DND-41 (cell line): ENCODE measurements around the gene ERCC2.

Experiments
- ATAC-seq: fragments of 200-7000 bp; cut with Tn5 transposase; 3 replicates; pipeline ENCODE4 v1.9.1; 2021; ENCODE audit warnings: low read depth; ENCODE audit not compliant: insufficient read depth
- DNase-seq: peaks from one replicate; pipeline ENCODE4 v3.0.0-alpha.2; 2020
- H2AFZ ChIP-seq: 2 replicates; pipeline ENCODE4 v1.6.0; 2012; ENCODE audit warnings: low read depth, low read length
- H3K27ac ChIP-seq: 2 replicates; pipeline ENCODE4 v1.5.1; 2012; ENCODE audit warnings: low read length, inconsistent platforms
- H3K27me3 ChIP-seq: fragments of 200-600 bp; sonication (generic); 2 replicates; pipeline ENCODE4 v1.6.0; 2012; ENCODE audit warnings: low read length, mild to moderate bottlenecking, inconsistent platforms; ENCODE audit not compliant: insufficient read depth, poor library complexity
- H3K36me3 ChIP-seq: 2 replicates; pipeline ENCODE4 v1.5.1; 2012; ENCODE audit warnings: low read length, inconsistent platforms; ENCODE audit not compliant: insufficient read depth
- H3K4me1 ChIP-seq: 2 replicates; pipeline ENCODE4 v1.5.1; 2012; ENCODE audit warnings: mild to moderate bottlenecking, low read length; ENCODE audit not compliant: insufficient read depth
- H3K4me2 ChIP-seq: 2 replicates; pipeline ENCODE4 v1.6.0; 2012; ENCODE audit warnings: mild to moderate bottlenecking, moderate library complexity, low read length, inconsistent platforms; ENCODE audit not compliant: insufficient read depth
- H3K4me3 ChIP-seq, 2 experiments: fragments of 200-600 bp in 1 of 2; shearing (Covaris generic) in 1 of 2; 2 replicates each; pipeline ENCODE4 v1.5.1; 2012 to 2016; ENCODE audit warnings: inconsistent platforms in 2 of 2, low read length in 2 of 2, mild to moderate bottlenecking in 2 of 2, low read depth in 1 of 2, moderate library complexity in 1 of 2
- H3K79me2 ChIP-seq: 2 replicates; pipeline ENCODE4 v1.6.0; 2012; ENCODE audit warnings: low read length, inconsistent platforms; ENCODE audit not compliant: insufficient read depth
- H3K9ac ChIP-seq: 2 replicates; pipeline ENCODE4 v1.6.0; 2012; ENCODE audit warnings: low read depth, mild to moderate bottlenecking, inconsistent platforms, low read length, moderate library complexity
- H3K9me3 ChIP-seq: 2 replicates; pipeline ENCODE4 v1.5.1; 2012; ENCODE audit warnings: low read length, moderate library complexity, mild to moderate bottlenecking, inconsistent platforms; ENCODE audit not compliant: insufficient read depth, severe bottlenecking
- H4K20me1 ChIP-seq: 2 replicates; pipeline ENCODE4 v1.6.0; 2012; ENCODE audit warnings: low read length; ENCODE audit not compliant: insufficient read depth
- EZH2 ChIP-seq: IDR thresholded peaks from 3 replicates; pipeline ENCODE4 v1.6.1; 2012; ENCODE audit warnings: borderline replicate concordance, low read depth, mild to moderate bottlenecking, moderate library complexity, low read length, inconsistent platforms; ENCODE audit not compliant: severe bottlenecking
- TF ChIP-seq, protein P1 (sequence below): IDR thresholded peaks from 2 replicates; pipeline ENCODE4 v1.5.1; 2012; ENCODE audit warnings: borderline replicate concordance, low read length, moderate library complexity, mild to moderate bottlenecking; ENCODE audit not compliant: poor library complexity, severe bottlenecking; ENCODE audit errors: extremely low read depth

The ERCC2 gene

GRCh38 chr19:45370410-45371204, at the start of gene ERCC2:
TSS of gene ERCC2 (minus strand) at chr19:45370573. CDS start at chr19:45370540, 33 bp downstream.
- Histone ChIP-seq H3K27ac (peak within 1 kb of the TSS; percentile 85), H3K4me1 (peaks cover 29% of the 10 kb centered on the region), H2AFZ (peak within 1 kb of the TSS; percentile 89), H3K4me2 (peak within 1 kb of the TSS; percentile 98), H3K4me3 (peak within 1 kb of the TSS; percentile 92 to 96), H3K36me3 (peaks cover 10% of the 10 kb centered on the region), H3K79me2 (peaks cover 17% of the 10 kb centered on the region), H3K9me3 (no peaks in the 10 kb centered on the region), H3K27me3 (no peaks in the 10 kb centered on the region), H3K9ac (peak within 1 kb of the TSS; percentile 80), H4K20me1 (no peaks in the 10 kb centered on the region)
- DNase-seq (peak; percentile 100), ATAC-seq (peak; percentile 99)
- no peak for TF ChIP-seq EZH2
- TF ChIP-seq, protein P1, sequence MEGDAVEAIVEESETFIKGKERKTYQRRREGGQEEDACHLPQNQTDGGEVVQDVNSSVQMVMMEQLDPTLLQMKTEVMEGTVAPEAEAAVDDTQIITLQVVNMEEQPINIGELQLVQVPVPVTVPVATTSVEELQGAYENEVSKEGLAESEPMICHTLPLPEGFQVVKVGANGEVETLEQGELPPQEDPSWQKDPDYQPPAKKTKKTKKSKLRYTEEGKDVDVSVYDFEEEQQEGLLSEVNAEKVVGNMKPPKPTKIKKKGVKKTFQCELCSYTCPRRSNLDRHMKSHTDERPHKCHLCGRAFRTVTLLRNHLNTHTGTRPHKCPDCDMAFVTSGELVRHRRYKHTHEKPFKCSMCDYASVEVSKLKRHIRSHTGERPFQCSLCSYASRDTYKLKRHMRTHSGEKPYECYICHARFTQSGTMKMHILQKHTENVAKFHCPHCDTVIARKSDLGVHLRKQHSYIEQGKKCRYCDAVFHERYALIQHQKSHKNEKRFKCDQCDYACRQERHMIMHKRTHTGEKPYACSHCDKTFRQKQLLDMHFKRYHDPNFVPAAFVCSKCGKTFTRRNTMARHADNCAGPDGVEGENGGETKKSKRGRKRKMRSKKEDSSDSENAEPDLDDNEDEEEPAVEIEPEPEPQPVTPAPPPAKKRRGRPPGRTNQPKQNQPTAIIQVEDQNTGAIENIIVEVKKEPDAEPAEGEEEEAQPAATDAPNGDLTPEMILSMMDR: no peak

DNA sequence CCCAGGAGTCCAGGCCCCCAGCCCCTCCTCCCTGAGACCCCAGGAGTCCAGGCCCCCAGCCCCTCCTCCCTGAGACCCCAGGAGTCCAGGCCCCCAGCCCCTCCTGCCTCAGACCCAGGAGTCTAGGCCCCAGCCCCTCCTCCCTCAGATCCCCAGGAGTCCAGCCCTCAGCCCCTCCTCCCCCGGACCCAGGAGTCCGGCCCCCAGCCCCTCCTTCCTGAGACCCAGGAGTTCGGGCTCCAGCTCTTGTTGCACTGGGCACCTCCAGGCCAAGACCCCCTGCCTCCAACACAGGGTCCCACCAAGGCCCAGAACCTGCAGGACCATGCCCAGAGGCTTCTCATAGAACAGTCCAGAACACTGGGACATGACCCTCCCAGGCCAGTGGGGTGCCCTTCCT, 49.5 kb upstream of the ERCC2 start:
- H3K27ac ChIP-seq: no peak overlapping the region

GRCh38 chr19:45419396-45419795, 49.0 kb upstream of the ERCC2 start:
- Histone ChIP-seq H3K9me3 (no peaks in the 10 kb centered on the region), H3K4me1 (peaks cover 38% of the 10 kb centered on the region), H3K79me2 (peaks cover 11% of the 10 kb centered on the region), H3K4me2 (no peak overlapping the region), H3K36me3 (peaks cover 31% of the 10 kb centered on the region), H4K20me1 (peaks cover 3% of the 10 kb centered on the region; the same call in 1 of the 2 replicates), H3K9ac (no peak overlapping the region), H3K4me3 (no peak overlapping the region), H3K27me3 (no peaks in the 10 kb centered on the region), H2AFZ (no peak overlapping the region), H3K27ac (peak overlapping the region; percentile 29; the same call in 1 of the 2 replicates)
- TF ChIP-seq EZH2: no peak
- TF ChIP-seq, protein P1: no peak
- ATAC-seq: peak; percentile 48; the same call in 2 of the 3 replicates
- DNase-seq: peak; percentile 36

More for the DNA sequence above, 49.5 kb upstream of the ERCC2 start:
- Histone ChIP-seq H3K36me3 (peaks cover 27% of the 10 kb centered on the region), H4K20me1 (peaks cover 3% of the 10 kb centered on the region; the same call in 1 of the 2 replicates), H3K79me2 (peaks cover 11% of the 10 kb centered on the region), H3K27me3 (no peaks in the 10 kb centered on the region), H3K4me2 (no peak overlapping the region), H2AFZ (no peak overlapping the region), H3K9ac (no peak overlapping the region), H3K9me3 (no peaks in the 10 kb centered on the region), H3K4me1 (peaks cover 40% of the 10 kb centered on the region), H3K4me3 (no peak overlapping the region)
- DNase-seq (no peak), ATAC-seq (no peak)
- no peak for TF ChIP-seq EZH2
- TF ChIP-seq, protein P1: no peak
